WTC11 (cell line): Measurements from ENCODE around the gene TNFRSF14.

Experiments used
- CTCF ChIP-seq: fragments of 200-600 bp; IDR thresholded peaks from 2 replicates; pipeline ENCODE4 v1.8.0; 2022; ENCODE audit warnings: antibody characterized with exemption
- JUN ChIP-seq: sonication (generic); formaldehyde crosslinking; IDR thresholded peaks from 2 replicates; pipeline ENCODE4 v1.8.0; 2023; ENCODE audit warnings: mild to moderate bottlenecking, missing genetic modification reagents
- MAX ChIP-seq: sonication (generic); formaldehyde crosslinking; IDR thresholded peaks from 2 replicates; pipeline ENCODE4 v1.8.0; 2022; ENCODE audit warnings: mild to moderate bottlenecking, missing genetic modification reagents

- TF ChIP-seq MAX (CRISPR knock-in tag): no peak
- no peak for TF ChIP-seq JUN (CRISPR knock-in tag)
- TF ChIP-seq CTCF: no peak
These were observed 31.8 kb downstream of the TNFRSF14 start for GRCh38 chr1:2587860-2588571.
